ENCODE measurements around the gene MRPL49. TPM values are rescaled to one million over a fixed set of nuclear protein-coding genes. Genes with fewer than 3 reads are reported as not detected.

Gene MRPL49
- total and polyA plus RNA-seq, 2 of the 13 experiments (the other 11 are each of a cell fraction or from before 2014, with no cell fraction given): 39.2 to 53.3 TPM

GRCh38 chr11:65111744-65112545 lies 10.2 kb upstream of the MRPL49 start, which contains the start of gene TM7SF2 (continued):
- no peak for TF ChIP-seq HNF1A (IDR thresholded peaks at IDR 0.05; ENCODE audit: low read depth)
- TF ChIP-seq HNF1A (CRISPR knock-in tag; IDR thresholded peaks at IDR 0.05; ENCODE audit: borderline replicate concordance): peak; percentile 27; the same call in 1 of the 2 replicates
- peak; percentile 53 for TF ChIP-seq ZFP91 (CRISPR knock-in tag; IDR thresholded peaks at IDR 0.05; ENCODE audit: borderline replicate concordance)
- TF ChIP-seq ZBTB3 (CRISPR knock-in tag; IDR thresholded peaks at IDR 0.05; ENCODE audit: borderline replicate concordance, low read depth): 0 out of 2 replicates have a peak, but pooled peaks have one; percentile 31
- peak; percentile 11; the same call in 1 of the 2 replicates for TF ChIP-seq CTCF (CRISPR knock-in tag; IDR thresholded peaks at IDR 0.05)
- no peak for TF ChIP-seq ZNF549 (CRISPR knock-in tag; IDR thresholded peaks at IDR 0.05)
- 0 out of 2 replicates have a peak, but pooled peaks have one; percentile 59 for TF ChIP-seq HDAC6 (IDR thresholded peaks at IDR 0.05; ENCODE audit: low read depth, low read length)
- peak; percentile 50 for TF ChIP-seq TEAD3 (CRISPR knock-in tag; optimal IDR thresholded peaks at IDR 0.05; ENCODE audit: borderline replicate concordance)
- TF ChIP-seq ZKSCAN1 (IDR thresholded peaks at IDR 0.05; ENCODE audit: low read length): no peak
- TF ChIP-seq ZNF766 (CRISPR knock-in tag; IDR thresholded peaks at IDR 0.05; ENCODE audit: borderline replicate concordance): peak; percentile 77; the same call in 1 of the 2 replicates
- TF ChIP-seq ZNF883 (CRISPR knock-in tag; IDR thresholded peaks at IDR 0.05; ENCODE audit: not compliant biosample characterization): no peak
- TF ChIP-seq RFXAP (CRISPR knock-in tag; IDR thresholded peaks at IDR 0.05; ENCODE audit: borderline replicate concordance): 0 out of 2 replicates have a peak, but pooled peaks have one; percentile 74
- TF ChIP-seq TGIF2 (CRISPR knock-in tag; IDR thresholded peaks at IDR 0.05): peak; percentile 65; the same call in 1 of the 2 replicates
- peak; percentile 98 for TF ChIP-seq RBFOX2 (IDR thresholded peaks at IDR 0.05; ENCODE audit: low read depth, low read length)
- TF ChIP-seq ZNF547 (CRISPR knock-in tag; IDR thresholded peaks at IDR 0.05): peak; percentile 16; the same call in 1 of the 2 replicates
- peak; percentile 79; the same call in 1 of the 2 replicates for TF ChIP-seq POLR2AphosphoS2 (IDR thresholded peaks at IDR 0.05; ENCODE audit: low read depth, low read length)
- peak; percentile 81 for TF ChIP-seq SP4 (CRISPR knock-in tag; IDR thresholded peaks at IDR 0.05)
- peak; percentile 100 for TF ChIP-seq POLR2G (IDR thresholded peaks at IDR 0.05; ENCODE audit: low read depth, low read length)
- TF ChIP-seq FOXC1 (CRISPR knock-in tag; IDR thresholded peaks at IDR 0.05; ENCODE audit: borderline replicate concordance): no peak
- peak; percentile 74; the same call in 1 of the 2 replicates for TF ChIP-seq ZFP62 (CRISPR knock-in tag; IDR thresholded peaks at IDR 0.05)
- TF ChIP-seq HNRNPH1 (optimal IDR thresholded peaks at IDR 0.05; ENCODE audit: low read depth, low read length): peak; percentile 57
- 0 out of 2 replicates have a peak, but pooled peaks have one; percentile 77 for TF ChIP-seq ZNF790 (CRISPR knock-in tag; IDR thresholded peaks at IDR 0.05; ENCODE audit: borderline replicate concordance)

Measured in HepG2 (cell line).